NT2/D1 (cell line): ENCODE data around the gene FILIP1L.

Experiments
- SUZ12 ChIP-seq: IDR thresholded peaks from 2 replicates; pipeline ENCODE4 v1.6.1; 2011; ENCODE audit not compliant: insufficient read length, insufficient read depth; ENCODE audit errors: extremely low read depth
- YY1 ChIP-seq: IDR thresholded peaks from 2 replicates; pipeline ENCODE4 v1.6.1; 2011; ENCODE audit not compliant: insufficient read length, insufficient read depth
- ZNF274 ChIP-seq: IDR thresholded peaks from 2 replicates; pipeline ENCODE4 v1.6.1; 2011; ENCODE audit warnings: mild to moderate bottlenecking, low read depth, low read length

DNA sequence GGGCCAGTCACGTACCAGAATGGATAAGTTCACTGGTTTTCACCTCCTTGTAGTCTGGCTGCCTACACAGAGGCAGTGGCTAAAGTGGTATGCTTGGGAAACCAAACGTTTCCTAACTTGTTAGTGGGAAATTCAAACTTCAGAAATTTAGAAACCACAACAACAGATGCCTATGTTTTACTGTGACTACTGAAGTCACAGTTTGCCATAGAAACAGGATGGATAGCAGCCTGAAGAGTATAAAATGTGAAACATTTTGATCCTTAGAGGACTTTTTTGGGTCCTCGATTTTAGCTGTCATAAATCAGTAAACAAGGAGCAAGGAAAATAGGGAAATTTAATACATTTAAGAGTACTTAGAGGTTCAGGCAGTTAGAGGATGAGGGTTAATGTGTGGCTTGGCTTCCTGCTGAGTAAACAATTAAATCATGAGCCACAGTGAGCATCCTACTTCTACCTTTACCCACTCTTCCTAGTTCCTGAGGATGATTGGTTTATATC lies 248.0 kb downstream of the FILIP1L start:
- no peak for TF ChIP-seq YY1
- TF ChIP-seq ZNF274: no peak
- no peak for TF ChIP-seq SUZ12
